ENCODE measurements around the gene PRKAG1. TPM values are rescaled to one million over a fixed set of nuclear protein-coding genes. Genes with fewer than 3 reads are reported as not detected.

PRKAG1 gene
- total RNA-seq, 1 experiment from 2014 or later: 47.5 TPM

- H3K4me1 ChIP-seq (ENCODE audit: low read length): peaks cover 29% of the 10 kb centered on the region
- H3K36me3 ChIP-seq (ENCODE audit: insufficient read depth, low read length): no peaks in the 10 kb centered on the region
- no peaks in the 10 kb centered on the region for H3K9me2 ChIP-seq (replicated peaks; ENCODE audit: insufficient read depth, low read length)
- H3K4me2 ChIP-seq (ENCODE audit: low read depth, low read length, poor library complexity, severe bottlenecking): no peak overlapping the region
- H3K9ac ChIP-seq (ENCODE audit: low read length): no peak overlapping the region
- H3K9me3 ChIP-seq (ENCODE audit: low read length): no peaks in the 10 kb centered on the region
- DNase-seq: no peak
- no peak overlapping the region for H3K27ac ChIP-seq (ENCODE audit: low read length)
- H3K27me3 ChIP-seq (ENCODE audit: low read length): no peaks in the 10 kb centered on the region
- H3K79me2 ChIP-seq (ENCODE audit: low read length): no peaks in the 10 kb centered on the region
- no peaks in the 10 kb centered on the region for H4K20me1 ChIP-seq (ENCODE audit: insufficient read depth, low read depth, low read length)
- H2AFZ ChIP-seq (ENCODE audit: low read length): no peak overlapping the region
- no peak overlapping the region for H3K4me3 ChIP-seq (ENCODE audit: low read length)
These were observed 49.3 kb downstream of the PRKAG1 start for GRCh38 chr12:48969160-48969771.

GRCh38 chr12:48968467-48968866 lies 50.1 kb downstream of the PRKAG1 start:
- H3K27me3 ChIP-seq (ENCODE audit: low read length): no peaks in the 10 kb centered on the region
- H4K20me1 ChIP-seq (ENCODE audit: insufficient read depth, low read depth, low read length): no peaks in the 10 kb centered on the region
- no peak overlapping the region for H2AFZ ChIP-seq (ENCODE audit: low read length)
- DNase-seq: no peak
- no peaks in the 10 kb centered on the region for H3K9me2 ChIP-seq (replicated peaks; ENCODE audit: insufficient read depth, low read length)
- no peaks in the 10 kb centered on the region for H3K36me3 ChIP-seq (ENCODE audit: insufficient read depth, low read length)
- H3K4me3 ChIP-seq (ENCODE audit: low read length): no peak overlapping the region
- no peak overlapping the region for H3K4me2 ChIP-seq (ENCODE audit: low read depth, low read length, poor library complexity, severe bottlenecking)
- no peak overlapping the region for H3K27ac ChIP-seq (ENCODE audit: low read length)
- H3K4me1 ChIP-seq (ENCODE audit: low read length): peaks cover 29% of the 10 kb centered on the region
- no peak overlapping the region for H3K9ac ChIP-seq (ENCODE audit: low read length)
- no peaks in the 10 kb centered on the region for H3K9me3 ChIP-seq (ENCODE audit: low read length)
- no peaks in the 10 kb centered on the region for H3K79me2 ChIP-seq (ENCODE audit: low read length)

- no peak for DNase-seq
- H3K9me3 ChIP-seq (ENCODE audit: low read length): no peaks in the 10 kb centered on the region
- H3K4me3 ChIP-seq (ENCODE audit: low read length): no peak overlapping the region
- H3K4me2 ChIP-seq (ENCODE audit: low read depth, low read length, poor library complexity, severe bottlenecking): no peak overlapping the region
- no peak overlapping the region for H2AFZ ChIP-seq (ENCODE audit: low read length)
- H3K79me2 ChIP-seq (ENCODE audit: low read length): no peaks in the 10 kb centered on the region
- H3K9me2 ChIP-seq (replicated peaks; ENCODE audit: insufficient read depth, low read length): no peaks in the 10 kb centered on the region
- H3K27ac ChIP-seq (ENCODE audit: low read length): no peak overlapping the region
- no peak overlapping the region for H3K9ac ChIP-seq (ENCODE audit: low read length)
- no peaks in the 10 kb centered on the region for H4K20me1 ChIP-seq (ENCODE audit: insufficient read depth, low read depth, low read length)
- H3K27me3 ChIP-seq (ENCODE audit: low read length): no peaks in the 10 kb centered on the region
- peaks cover 29% of the 10 kb centered on the region for H3K4me1 ChIP-seq (ENCODE audit: low read length)
- no peaks in the 10 kb centered on the region for H3K36me3 ChIP-seq (ENCODE audit: insufficient read depth, low read length)
These were observed 50.6 kb downstream of the PRKAG1 start for GRCh38 chr12:48967991-48968390.

GRCh38 chr12:48966177-48966895 lies 52.2 kb downstream of the PRKAG1 start:
- H3K4me1 ChIP-seq (ENCODE audit: low read length): peaks cover 23% of the 10 kb centered on the region
- H3K9me2 ChIP-seq (replicated peaks; ENCODE audit: insufficient read depth, low read length): no peaks in the 10 kb centered on the region
- no peaks in the 10 kb centered on the region for H3K79me2 ChIP-seq (ENCODE audit: low read length)
- peak overlapping the region; percentile 57 for H3K4me3 ChIP-seq (ENCODE audit: low read length)
- H4K20me1 ChIP-seq (ENCODE audit: insufficient read depth, low read depth, low read length): no peaks in the 10 kb centered on the region
- H3K36me3 ChIP-seq (ENCODE audit: insufficient read depth, low read length): no peaks in the 10 kb centered on the region
- peak overlapping the region; percentile 62 for H3K4me2 ChIP-seq (ENCODE audit: low read depth, low read length, poor library complexity, severe bottlenecking)
- no peaks in the 10 kb centered on the region for H3K27me3 ChIP-seq (ENCODE audit: low read length)
- peak overlapping the region; percentile 98 for H2AFZ ChIP-seq (ENCODE audit: low read length)
- H3K27ac ChIP-seq (ENCODE audit: low read length): peak overlapping the region; percentile 41
- H3K9ac ChIP-seq (ENCODE audit: low read length): peak overlapping the region; percentile 58
- H3K9me3 ChIP-seq (ENCODE audit: low read length): no peaks in the 10 kb centered on the region
- peak; percentile 83 for DNase-seq

GRCh38 chr12:48965298-48965838 lies 53.2 kb downstream of the PRKAG1 start:
- no peaks in the 10 kb centered on the region for H3K9me2 ChIP-seq (replicated peaks; ENCODE audit: insufficient read depth, low read length)
- H3K9me3 ChIP-seq (ENCODE audit: low read length): no peaks in the 10 kb centered on the region
- H2AFZ ChIP-seq (ENCODE audit: low read length): peak overlapping the region; percentile 98; the same call in 1 of the 2 replicates
- no peaks in the 10 kb centered on the region for H4K20me1 ChIP-seq (ENCODE audit: insufficient read depth, low read depth, low read length)
- peak overlapping the region; percentile 62 for H3K4me2 ChIP-seq (ENCODE audit: low read depth, low read length, poor library complexity, severe bottlenecking)
- no peak for DNase-seq
- H3K4me1 ChIP-seq (ENCODE audit: low read length): peaks cover 16% of the 10 kb centered on the region
- peak overlapping the region; percentile 57; the same call in 1 of the 2 replicates for H3K4me3 ChIP-seq (ENCODE audit: low read length)
- H3K27me3 ChIP-seq (ENCODE audit: low read length): no peaks in the 10 kb centered on the region
- no peaks in the 10 kb centered on the region for H3K79me2 ChIP-seq (ENCODE audit: low read length)
- peak overlapping the region; percentile 58 for H3K9ac ChIP-seq (ENCODE audit: low read length)
- no peaks in the 10 kb centered on the region for H3K36me3 ChIP-seq (ENCODE audit: insufficient read depth, low read length)
- no peak overlapping the region for H3K27ac ChIP-seq (ENCODE audit: low read length)

GRCh38 chr12:48961801-48962200 lies 56.8 kb downstream of the PRKAG1 start:
- Histone ChIP-seq H3K27ac (ENCODE audit: low read length) (no peak overlapping the region), H3K4me3 (ENCODE audit: low read length) (no peak overlapping the region), H3K4me2 (ENCODE audit: low read depth, low read length, poor library complexity, severe bottlenecking) (no peak overlapping the region), H3K9me2 (replicated peaks; ENCODE audit: insufficient read depth, low read length) (no peaks in the 10 kb centered on the region), H3K36me3 (ENCODE audit: insufficient read depth, low read length) (no peaks in the 10 kb centered on the region), H3K27me3 (ENCODE audit: low read length) (no peaks in the 10 kb centered on the region), H4K20me1 (ENCODE audit: insufficient read depth, low read depth, low read length) (no peaks in the 10 kb centered on the region), H3K9me3 (ENCODE audit: low read length) (no peaks in the 10 kb centered on the region), H2AFZ (ENCODE audit: low read length) (no peak overlapping the region), H3K9ac (ENCODE audit: low read length) (no peak overlapping the region), H3K4me1 (ENCODE audit: low read length) (peaks cover 26% of the 10 kb centered on the region), H3K79me2 (ENCODE audit: low read length) (peaks cover 5% of the 10 kb centered on the region)
- DNase-seq: no peak

- Histone ChIP-seq H3K9me2 (replicated peaks; ENCODE audit: insufficient read depth, low read length) (no peaks in the 10 kb centered on the region), H2AFZ (ENCODE audit: low read length) (no peak overlapping the region), H3K4me2 (ENCODE audit: low read depth, low read length, poor library complexity, severe bottlenecking) (no peak overlapping the region), H3K9ac (ENCODE audit: low read length) (no peak overlapping the region), H3K9me3 (ENCODE audit: low read length) (no peaks in the 10 kb centered on the region), H4K20me1 (ENCODE audit: insufficient read depth, low read depth, low read length) (no peaks in the 10 kb centered on the region), H3K27ac (ENCODE audit: low read length) (no peak overlapping the region), H3K4me3 (ENCODE audit: low read length) (no peak overlapping the region), H3K79me2 (ENCODE audit: low read length) (peaks cover 10% of the 10 kb centered on the region), H3K27me3 (ENCODE audit: low read length) (no peaks in the 10 kb centered on the region), H3K36me3 (ENCODE audit: insufficient read depth, low read length) (no peaks in the 10 kb centered on the region), H3K4me1 (ENCODE audit: low read length) (peaks cover 21% of the 10 kb centered on the region)
- DNase-seq: no peak
These were observed 57.2 kb downstream of the PRKAG1 start for GRCh38 chr12:48961331-48961730.

GRCh38 chr12:48960834-48961233 lies 57.7 kb downstream of the PRKAG1 start:
- H3K79me2 ChIP-seq (ENCODE audit: low read length): peaks cover 15% of the 10 kb centered on the region
- H3K27ac ChIP-seq (ENCODE audit: low read length): no peak overlapping the region
- H3K4me3 ChIP-seq (ENCODE audit: low read length): no peak overlapping the region
- no peak overlapping the region for H3K9ac ChIP-seq (ENCODE audit: low read length)
- no peak overlapping the region for H3K4me2 ChIP-seq (ENCODE audit: low read depth, low read length, poor library complexity, severe bottlenecking)
- no peak for DNase-seq
- no peaks in the 10 kb centered on the region for H3K36me3 ChIP-seq (ENCODE audit: insufficient read depth, low read length)
- H3K9me2 ChIP-seq (replicated peaks; ENCODE audit: insufficient read depth, low read length): no peaks in the 10 kb centered on the region
- no peak overlapping the region for H2AFZ ChIP-seq (ENCODE audit: low read length)
- no peaks in the 10 kb centered on the region for H3K9me3 ChIP-seq (ENCODE audit: low read length)
- H3K27me3 ChIP-seq (ENCODE audit: low read length): no peaks in the 10 kb centered on the region
- H3K4me1 ChIP-seq (ENCODE audit: low read length): peaks cover 21% of the 10 kb centered on the region
- H4K20me1 ChIP-seq (ENCODE audit: insufficient read depth, low read depth, low read length): 0 out of 2 replicates have a peak, but pooled peaks cover 2% of the 10 kb centered on the region

Measured in Karpas-422 (cell line).